ENCODE results near the gene FAM20C. TPM values are rescaled to one million over a fixed set of nuclear protein-coding genes. Genes with fewer than 3 reads are reported as not detected.
A peak's percentile ranks its signal among the peaks of the same experiment; 100 is the strongest.

Gene FAM20C
- total RNA-seq, 4 donors from 2014 or later = 9.6 to 35.3 (median 18.6) TPM

DNA sequence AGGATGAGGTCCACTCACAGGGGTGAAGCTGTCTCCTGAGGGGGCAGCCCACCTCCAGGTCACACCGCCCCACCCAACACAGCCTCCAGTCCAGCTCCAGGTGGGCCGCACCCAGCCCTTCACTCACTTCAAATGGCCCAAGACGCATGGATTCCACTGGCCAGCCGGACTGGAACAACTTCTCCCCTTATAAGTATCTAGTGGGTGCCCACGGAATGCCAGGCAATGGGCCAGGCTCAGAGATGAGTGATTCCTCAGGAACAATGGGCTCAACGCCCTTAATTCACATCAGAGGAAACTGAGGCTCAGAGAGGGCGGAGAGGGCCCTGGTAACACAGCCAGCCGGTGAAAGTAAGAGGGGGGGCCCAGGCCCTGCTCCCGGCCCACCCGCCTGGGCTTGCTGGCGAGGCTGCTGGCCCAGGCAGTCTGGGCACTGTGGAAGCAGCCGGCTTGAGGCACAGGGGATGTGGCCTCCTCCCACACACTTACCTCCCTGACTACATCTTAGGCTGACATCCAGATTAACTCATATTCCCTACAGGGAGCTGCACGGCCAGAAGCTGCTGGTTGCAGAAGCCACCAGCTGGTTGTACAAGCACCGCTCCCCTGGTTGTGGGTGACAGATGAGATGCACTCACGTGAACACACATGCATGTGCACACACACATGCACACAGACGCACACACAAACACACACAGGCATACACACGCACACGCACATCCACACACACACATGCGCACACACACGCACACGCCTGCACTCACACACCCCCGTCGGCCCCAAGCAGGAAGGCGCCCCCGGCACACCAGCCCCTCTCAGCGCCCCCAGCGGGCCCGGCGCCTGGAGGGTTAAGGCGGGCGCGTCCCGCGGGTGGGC is 1.0 kb upstream of the FAM20C start:
- DNase-seq (peak; percentile 44 to 57), ATAC-seq (peak; percentile 9 to 28)
- Histone ChIP-seq H3K4me3 (peak overlapping the region; percentile 61 to 89 (median 68)), H3K27me3 (no peaks in the 10 kb centered on the region), H3K9me3 (no peaks in the 10 kb centered on the region), H3K4me1 (peaks cover 51 to 52% of the 10 kb centered on the region in 2 donors), H3K36me3 (peaks cover 0 to 5% of the 10 kb centered on the region in 2 donors), H3K27ac (peak overlapping the region; percentile 85 to 98 (median 91))
- in situ Hi-C loops (cut with MboI; ENCODE audit: low sequenced_read_pairs in 4 of 4) (no loop called here), intact Hi-C loops (cut with DNase I; ENCODE audit: low total_unique reads) (loop anchor here (5.0 kb wide), 1 partner anchor 686 kb away; the partner anchor contains the start of gene GET4)
- peak in 1 of 2 donors; percentile 4 for TF ChIP-seq POLR2A (IDR thresholded peaks at IDR 0.05)
- TF ChIP-seq, protein P1, sequence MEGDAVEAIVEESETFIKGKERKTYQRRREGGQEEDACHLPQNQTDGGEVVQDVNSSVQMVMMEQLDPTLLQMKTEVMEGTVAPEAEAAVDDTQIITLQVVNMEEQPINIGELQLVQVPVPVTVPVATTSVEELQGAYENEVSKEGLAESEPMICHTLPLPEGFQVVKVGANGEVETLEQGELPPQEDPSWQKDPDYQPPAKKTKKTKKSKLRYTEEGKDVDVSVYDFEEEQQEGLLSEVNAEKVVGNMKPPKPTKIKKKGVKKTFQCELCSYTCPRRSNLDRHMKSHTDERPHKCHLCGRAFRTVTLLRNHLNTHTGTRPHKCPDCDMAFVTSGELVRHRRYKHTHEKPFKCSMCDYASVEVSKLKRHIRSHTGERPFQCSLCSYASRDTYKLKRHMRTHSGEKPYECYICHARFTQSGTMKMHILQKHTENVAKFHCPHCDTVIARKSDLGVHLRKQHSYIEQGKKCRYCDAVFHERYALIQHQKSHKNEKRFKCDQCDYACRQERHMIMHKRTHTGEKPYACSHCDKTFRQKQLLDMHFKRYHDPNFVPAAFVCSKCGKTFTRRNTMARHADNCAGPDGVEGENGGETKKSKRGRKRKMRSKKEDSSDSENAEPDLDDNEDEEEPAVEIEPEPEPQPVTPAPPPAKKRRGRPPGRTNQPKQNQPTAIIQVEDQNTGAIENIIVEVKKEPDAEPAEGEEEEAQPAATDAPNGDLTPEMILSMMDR (IDR thresholded peaks at IDR 0.05 in 4 of 5, conservative IDR thresholded peaks at IDR 0.05 in 1 of 5) = no peak

DNA sequence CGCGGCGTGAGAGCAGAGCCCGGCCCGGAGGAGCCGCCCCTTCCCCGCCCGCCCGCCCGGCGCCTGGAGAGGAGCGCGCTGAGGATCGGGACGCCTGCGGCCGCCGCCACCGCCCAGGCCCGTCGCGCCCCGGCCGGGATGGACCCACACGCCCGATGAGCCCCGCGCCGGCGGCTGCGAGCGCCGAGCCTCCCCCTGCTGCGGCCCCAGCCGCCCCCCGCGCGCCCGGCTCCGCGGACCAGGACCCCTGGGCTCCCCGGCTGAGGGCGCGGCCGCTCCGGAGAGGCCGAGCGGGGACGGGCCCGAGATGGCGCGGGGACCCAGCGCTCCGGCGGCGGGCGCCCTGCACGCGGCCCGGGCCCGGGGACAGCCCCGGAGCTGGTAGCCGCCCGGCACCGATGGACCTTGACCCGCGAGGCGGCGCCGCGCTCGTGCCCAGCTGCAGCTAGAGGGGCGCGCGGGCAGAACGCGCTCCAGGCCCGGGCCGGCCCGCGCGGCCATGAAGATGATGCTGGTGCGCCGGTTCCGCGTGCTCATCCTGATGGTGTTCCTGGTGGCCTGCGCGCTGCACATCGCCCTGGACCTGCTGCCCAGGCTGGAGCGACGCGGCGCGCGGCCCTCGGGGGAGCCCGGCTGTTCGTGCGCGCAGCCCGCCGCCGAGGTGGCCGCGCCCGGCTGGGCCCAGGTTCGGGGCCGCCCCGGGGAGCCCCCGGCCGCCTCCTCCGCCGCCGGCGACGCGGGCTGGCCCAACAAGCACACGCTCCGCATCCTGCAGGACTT is 520 bp downstream of the FAM20C start:
- TF ChIP-seq, protein P1 (IDR thresholded peaks at IDR 0.05 in 4 of 5, conservative IDR thresholded peaks at IDR 0.05 in 1 of 5) = no peak
- no peak for TF ChIP-seq POLR2A (IDR thresholded peaks at IDR 0.05)
- peaks cover 0 to 20% of the 10 kb centered on the region in 2 donors for H3K36me3 ChIP-seq
- H3K4me1 ChIP-seq = peaks cover 52% of the 10 kb centered on the region in 2 donors
- ATAC-seq (peak; percentile 16 to 26), DNase-seq (no peak)
- no peaks in the 10 kb centered on the region for H3K9me3 ChIP-seq
- intact Hi-C loops (cut with DNase I; ENCODE audit: low total_unique reads) = loop anchor here (1.0 to 5.0 kb wide), 2 partner anchors 36 to 684 kb away; partner anchors contain the start of gene GET4
- H3K27ac ChIP-seq = peak overlapping the region; percentile 85 to 98 (median 91)
- H3K4me3 ChIP-seq = peak overlapping the region; percentile 61 to 71 (median 64)
- in situ Hi-C loops (cut with MboI; ENCODE audit: low sequenced_read_pairs in 4 of 4) = no loop called here
- H3K27me3 ChIP-seq = no peaks in the 10 kb centered on the region

DNA sequence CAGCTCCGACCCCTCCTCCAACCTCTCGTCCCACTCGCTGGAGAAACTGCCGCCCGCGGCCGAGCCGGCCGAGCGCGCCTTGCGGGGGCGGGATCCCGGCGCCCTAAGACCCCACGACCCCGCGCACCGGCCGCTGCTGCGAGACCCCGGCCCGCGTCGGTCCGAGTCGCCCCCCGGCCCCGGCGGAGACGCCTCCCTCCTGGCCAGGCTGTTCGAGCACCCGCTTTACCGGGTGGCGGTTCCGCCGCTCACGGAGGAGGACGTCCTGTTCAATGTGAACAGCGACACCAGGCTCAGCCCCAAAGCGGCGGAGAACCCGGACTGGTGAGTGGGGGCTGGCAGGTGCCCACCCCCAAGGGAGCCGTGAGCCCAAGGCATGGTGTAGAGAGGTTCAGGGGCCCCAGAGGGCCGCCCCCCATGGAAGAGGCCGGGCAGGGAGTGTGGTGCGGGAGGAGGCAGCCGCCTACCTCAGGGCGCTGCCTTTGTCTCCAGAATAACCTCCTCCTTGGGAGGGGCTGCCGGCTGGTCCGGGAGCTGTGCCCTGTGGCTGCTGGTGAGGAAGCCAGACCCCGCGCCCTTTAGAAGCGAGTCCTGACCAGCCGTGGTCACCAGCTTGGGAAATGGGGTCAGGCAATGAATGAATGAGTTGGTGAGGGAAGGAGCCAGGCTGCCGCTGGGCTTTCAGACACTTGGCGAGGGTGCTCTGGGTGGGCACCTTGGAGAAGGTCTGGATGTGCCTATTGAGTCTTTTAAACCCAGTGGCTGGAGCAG is 1.3 kb downstream of the FAM20C start:
- ATAC-seq (no peak), DNase-seq (no peak)
- intact Hi-C loops (cut with DNase I; ENCODE audit: low total_unique reads) = loop anchor here (2.0 to 5.0 kb wide), 2 partner anchors 45 to 684 kb away; partner anchors contain the start of gene GET4
- peaks cover 57 to 58% of the 10 kb centered on the region in 2 donors for H3K4me1 ChIP-seq
- no peak for TF ChIP-seq POLR2A (IDR thresholded peaks at IDR 0.05)
- TF ChIP-seq, protein P1 (IDR thresholded peaks at IDR 0.05 in 4 of 5, conservative IDR thresholded peaks at IDR 0.05 in 1 of 5) = no peak
- peaks cover 0 to 27% of the 10 kb centered on the region in 2 donors for H3K36me3 ChIP-seq
- in situ Hi-C loops (cut with MboI; ENCODE audit: low sequenced_read_pairs in 4 of 4) = no loop called here
- H3K9me3 ChIP-seq = no peaks in the 10 kb centered on the region
- peak overlapping the region; percentile 85 to 94 (median 86) for H3K27ac ChIP-seq
- H3K27me3 ChIP-seq = no peaks in the 10 kb centered on the region
- peak overlapping the region; percentile 61 to 65 (median 64) for H3K4me3 ChIP-seq

Measured in gastrocnemius medialis (tissue), 4 donors.